Measurements from ENCODE around the gene CFAP97D2.

Gene CFAP97D2

DNA sequence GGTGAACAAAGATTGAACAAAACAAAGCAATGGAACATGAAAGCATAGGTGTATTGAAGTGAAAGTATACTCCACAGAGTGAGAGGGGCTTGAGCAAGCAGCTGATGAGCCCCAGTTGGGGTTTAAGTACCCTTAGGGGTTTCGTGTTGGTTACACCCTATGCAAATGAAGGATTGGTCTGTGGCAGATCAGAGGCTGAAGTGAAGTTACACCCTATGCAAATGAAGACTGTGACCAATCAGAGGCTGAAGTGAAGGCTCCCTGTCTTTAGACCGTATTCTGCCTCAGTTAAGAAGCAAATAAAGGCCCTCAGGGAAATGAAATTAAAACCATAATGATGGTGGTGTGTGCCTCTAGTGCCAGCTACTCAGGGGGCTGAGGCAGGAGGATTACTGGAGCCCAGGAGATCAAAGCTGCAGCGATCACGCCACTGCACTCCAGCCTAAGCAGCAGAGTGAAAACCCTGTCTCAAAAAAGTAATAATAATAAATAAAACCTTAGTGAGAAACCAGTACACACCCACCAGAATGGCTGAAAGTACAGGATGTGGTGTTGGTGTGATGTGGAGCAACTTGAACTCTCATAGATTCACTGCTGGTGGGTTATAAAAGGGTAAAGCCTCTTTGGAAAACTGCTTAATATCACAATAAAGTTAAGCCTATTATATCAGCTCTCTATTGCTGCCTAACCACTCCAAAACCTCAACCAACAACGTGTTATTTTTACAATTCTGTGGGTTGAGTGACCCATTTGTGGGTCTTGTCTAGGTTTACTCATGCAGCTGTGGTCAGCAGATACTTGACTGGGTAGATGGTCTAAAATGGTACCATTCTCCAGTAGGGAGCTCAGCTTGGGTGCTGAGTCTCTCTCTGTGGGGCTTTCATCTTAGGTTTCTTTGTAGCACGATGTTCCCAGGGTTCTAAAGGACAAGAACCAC lies 89.6 kb downstream of the CFAP97D2 start:
- TF ChIP-seq CTCF (IDR thresholded peaks at IDR 0.05) (no peak), ZFX (IDR thresholded peaks at IDR 0.05; ENCODE audit: borderline replicate concordance) (no peak)
- no peak overlapping the region for H3K27ac ChIP-seq

GRCh38 chr13:114269281-114269770 lies 90.3 kb downstream of the CFAP97D2 start:
- H3K27ac ChIP-seq = no peak overlapping the region
- no peak for TF ChIP-seq ZFX (IDR thresholded peaks at IDR 0.05; ENCODE audit: borderline replicate concordance)
- TF ChIP-seq CTCF (IDR thresholded peaks at IDR 0.05) = no peak

Data from 22Rv1 (cell line).